Activated CD4-positive, alpha-beta T cell treated with anti-CD3 and anti-CD28 coated beads, Interleukin-2, amount 50 U/mL, for 4 hours (primary cell): ENCODE data around the gene CCDC167.

ENCODE experiments used
- DNase-seq, 2 experiments: peaks; one replicate each; pipeline ENCODE4 v3.0.0-alpha.2; 2020

The CCDC167 gene

DNA sequence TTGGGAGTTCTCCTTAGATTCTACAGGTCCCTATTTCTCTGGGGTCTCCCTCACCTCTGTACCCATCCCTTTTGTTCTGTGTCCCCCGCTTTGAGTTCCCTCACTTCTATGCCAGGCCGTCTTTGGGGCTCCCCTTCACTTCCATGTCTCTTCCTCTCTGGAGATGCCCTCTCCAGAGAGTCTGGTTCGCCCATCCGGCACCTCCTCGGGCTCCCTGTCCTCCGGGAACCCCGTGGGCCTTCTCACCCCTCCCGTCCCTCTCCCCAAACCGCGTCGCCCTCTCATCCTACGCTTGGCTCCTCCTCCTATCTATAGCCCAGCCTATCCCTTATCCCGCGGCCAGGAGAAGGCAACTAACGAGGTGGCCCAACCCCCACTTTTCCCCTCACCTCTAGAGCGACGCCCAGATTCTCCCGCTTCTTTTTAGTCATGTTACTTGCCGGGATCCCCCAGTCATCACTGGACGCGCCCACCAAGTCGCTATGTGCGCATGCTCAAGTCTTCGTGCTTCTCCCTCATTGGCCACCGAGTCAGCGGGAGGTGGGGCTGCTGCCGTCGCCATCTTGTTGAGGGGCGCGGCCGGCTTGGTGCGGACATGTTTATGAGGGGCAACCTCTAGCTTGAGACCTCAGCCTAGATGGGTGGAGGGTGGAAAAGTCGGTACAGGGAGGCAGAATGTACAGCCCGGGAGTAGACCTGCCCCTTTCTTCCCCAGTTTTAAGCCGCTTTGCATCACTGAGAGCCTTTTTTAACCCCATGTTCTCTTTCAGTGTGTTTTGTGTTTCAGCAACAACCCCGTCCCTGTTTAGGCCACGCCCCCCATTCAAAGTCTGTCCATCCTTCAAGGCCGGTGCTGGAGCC lies at the start of gene CCDC167:
CCDC167 (minus strand) TSS at position 461 of the 861 bp plus-strand sequence; CDS start at position 431, 30 bp downstream.
- peak; percentile 95 to 96 for DNase-seq

DNA sequence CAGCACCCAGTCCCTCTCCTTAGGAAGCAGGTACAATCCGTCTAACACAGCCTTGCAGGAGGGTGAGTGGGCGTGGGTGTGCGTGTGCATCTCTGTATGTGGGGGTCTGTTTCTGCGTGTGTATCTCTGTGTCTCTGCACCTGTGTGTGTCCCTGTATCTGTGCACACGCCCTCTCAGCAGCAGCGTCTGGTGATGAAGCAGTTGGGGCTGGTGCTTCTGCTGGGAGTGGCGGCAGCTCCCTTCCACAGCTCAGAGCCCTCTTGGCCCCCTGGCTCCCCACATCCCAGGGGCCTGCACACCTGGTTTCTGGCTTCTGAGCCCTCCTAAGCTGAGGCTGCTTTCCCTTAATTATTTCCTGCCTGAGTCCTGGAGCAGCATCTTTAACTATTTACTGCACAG lies 49.5 kb upstream of the CCDC167 start:
- no peak for DNase-seq

DNA sequence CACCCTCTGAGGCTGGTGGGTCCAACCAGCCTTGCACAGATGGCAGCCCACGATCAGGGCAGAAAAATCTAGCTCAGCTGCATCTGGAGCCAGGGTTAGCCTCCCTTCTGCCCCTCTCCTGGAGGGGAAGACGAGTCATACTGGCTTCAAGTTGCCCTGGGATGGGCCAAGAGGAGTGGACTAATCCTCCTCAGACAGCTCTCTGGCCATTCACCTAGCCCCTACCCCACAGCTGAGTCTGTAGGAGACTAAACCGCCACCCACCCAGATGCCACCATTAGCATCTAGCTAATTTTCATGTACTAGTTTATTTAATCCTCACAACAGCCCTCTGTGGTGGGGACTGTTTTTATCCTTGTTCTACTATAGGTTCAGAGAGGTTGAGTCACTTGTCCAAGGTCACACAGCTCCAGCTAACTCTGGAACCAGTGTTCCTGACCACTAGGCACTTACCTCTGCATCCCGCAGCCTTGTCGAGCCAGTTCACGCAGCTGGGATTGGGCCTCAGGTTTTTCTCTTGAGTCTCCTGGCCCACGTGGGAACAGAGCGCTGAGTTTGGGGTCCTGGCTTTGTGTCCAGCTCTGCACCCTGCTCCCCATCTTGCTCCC lies 48.5 kb upstream of the CCDC167 start:
- DNase-seq: no peak

DNA sequence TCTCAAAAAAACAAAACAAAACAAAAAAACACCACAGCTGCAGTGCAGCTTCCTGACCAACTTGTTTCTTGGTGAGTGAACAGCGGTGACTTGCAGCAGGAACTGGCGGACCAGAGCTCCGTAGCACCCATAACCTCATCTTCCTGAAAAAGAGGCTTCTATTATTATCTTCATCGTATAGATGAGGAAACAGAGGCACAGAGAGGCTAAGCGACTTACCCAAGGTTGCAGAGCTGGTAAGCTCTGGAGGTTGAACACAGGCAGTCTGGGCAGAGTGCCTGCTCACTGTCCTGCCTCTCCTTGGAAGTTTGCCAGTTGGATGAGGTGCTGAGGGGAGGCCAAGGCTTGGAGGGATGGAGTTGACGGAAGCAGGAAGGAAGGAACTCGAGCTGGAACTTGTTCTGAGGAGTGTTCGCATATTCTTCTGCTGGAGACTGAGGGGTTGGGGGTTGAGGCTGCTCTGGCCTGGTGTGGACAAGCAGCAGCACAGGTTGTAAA lies 47.9 kb upstream of the CCDC167 start:
- DNase-seq: no peak

DNA sequence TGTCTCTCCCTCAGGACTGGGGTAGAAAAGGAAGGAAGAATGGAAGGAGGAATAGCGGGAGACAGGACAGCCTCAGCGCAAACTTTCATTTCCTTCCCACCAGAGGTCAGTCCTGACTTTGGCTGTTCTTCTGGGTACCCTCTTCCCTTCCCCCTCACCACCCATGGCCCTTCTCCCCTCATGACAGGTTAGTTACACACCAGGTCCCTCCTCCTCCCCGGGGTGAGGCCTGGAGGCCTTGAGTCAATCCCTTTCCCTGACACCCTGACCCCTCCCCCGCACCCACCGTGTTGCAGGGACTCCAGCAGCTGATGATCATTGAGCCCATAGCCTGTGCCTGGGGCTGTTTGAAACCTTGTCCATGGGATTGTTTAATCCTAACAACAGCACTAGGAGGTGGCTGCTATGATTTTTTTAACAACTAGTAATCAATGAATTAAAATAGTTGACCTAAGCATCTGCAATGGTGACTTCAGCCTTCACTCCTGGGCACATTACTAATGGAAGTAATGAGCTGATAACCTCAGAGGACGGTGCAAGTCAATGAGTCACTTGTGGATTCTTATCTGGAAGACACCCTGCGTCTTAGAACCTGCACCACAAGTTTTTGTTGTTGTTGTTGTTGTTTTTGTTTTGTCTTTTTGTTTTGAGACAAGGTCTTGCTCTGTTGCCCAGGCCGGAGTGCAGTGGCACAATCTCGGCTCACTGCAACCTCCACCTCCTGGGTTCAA lies 46.6 kb upstream of the CCDC167 start:
- DNase-seq: no peak

DNA sequence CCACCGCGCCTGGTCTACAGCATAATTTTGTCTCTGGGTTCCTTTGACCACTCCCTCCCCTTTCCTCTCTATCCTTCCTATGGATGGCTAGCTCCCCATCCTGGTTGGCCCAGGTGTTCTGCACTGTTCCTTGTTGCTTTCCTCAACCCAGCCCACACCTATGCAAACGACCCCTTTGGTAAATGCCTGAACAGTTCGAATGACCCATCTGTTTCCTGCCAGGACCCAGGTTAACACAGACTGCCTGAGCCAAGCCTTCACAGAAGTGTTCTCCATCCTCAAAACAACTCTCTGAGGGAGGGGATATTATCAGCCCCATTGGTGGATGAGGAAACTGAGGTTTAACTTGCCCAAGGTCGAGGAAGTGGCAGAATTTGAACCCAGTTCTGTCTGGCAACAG lies 44.8 kb upstream of the CCDC167 start:
- DNase-seq: no peak

DNA sequence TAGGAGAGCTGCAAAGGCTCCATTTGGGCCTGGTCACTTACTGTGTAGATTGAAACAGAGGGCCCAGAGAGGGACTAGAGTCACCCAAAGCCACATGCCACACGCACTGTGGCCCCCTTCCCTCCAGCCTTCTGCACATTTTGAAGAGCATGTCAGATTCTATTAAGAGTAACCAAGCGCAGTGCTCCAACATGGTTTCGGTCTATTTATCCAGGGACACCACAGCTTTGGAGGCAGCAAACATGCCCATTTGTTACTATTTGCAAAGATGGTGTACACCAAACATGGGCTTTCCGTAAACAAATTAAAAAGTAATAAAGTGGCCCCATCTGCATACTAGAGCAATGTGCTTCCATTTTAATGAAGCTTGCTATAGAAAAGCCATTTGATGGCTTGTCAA lies 43.7 kb upstream of the CCDC167 start:
- DNase-seq: no peak

DNA sequence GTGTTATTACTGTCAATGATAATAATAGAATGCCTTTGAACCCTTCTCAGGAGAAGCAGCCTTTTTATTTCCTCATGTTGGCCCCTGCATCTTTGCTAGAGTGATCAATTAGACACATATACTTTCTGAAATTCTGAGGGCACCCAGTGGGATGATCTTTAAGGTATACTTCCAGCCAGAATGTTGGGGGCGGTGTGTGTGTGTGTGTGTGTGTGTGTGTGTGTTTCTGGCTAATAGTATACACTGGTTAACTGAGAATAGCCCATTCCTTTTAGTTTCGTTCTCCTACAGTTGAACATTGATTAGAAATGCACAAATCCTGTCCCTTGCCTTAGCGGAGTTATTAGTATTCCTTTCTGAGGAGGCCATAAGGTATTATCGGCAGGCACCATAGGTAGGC lies 41.7 kb upstream of the CCDC167 start:
- DNase-seq: no peak

DNA sequence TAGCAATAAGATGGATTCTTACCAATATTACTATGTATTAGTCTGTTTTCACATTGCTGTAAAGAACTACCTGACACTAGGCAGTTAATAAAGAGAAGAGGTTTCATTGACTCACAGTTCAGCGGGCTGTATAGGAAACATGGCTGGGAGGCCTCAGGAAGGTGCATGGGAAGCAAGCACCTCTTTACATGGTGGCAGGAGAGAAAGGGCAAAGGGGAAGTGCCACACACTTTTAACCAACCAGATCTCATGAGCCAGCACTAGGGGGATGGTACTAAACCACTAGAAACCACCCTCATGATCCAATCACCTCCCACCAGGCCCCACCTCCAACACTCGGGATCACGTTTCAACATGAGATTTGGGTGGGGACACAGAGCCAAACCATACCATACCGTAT lies 40.7 kb upstream of the CCDC167 start:
- no peak for DNase-seq

DNA sequence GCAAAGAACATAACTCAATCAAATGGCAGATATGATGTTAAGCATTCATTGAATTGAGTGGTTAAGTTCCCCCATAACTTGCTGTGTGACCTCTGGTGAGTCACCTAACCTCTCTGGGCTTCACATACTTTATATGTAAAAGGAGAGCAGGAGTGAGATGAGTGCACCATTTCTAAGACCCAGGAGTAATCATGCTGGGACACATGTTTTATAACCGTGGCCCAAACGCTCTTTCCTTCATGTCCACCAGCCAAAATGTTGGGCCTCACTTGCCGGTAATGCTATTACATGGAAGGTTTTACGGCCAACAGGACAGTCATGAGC lies 40.3 kb upstream of the CCDC167 start:
- DNase-seq: no peak

DNA sequence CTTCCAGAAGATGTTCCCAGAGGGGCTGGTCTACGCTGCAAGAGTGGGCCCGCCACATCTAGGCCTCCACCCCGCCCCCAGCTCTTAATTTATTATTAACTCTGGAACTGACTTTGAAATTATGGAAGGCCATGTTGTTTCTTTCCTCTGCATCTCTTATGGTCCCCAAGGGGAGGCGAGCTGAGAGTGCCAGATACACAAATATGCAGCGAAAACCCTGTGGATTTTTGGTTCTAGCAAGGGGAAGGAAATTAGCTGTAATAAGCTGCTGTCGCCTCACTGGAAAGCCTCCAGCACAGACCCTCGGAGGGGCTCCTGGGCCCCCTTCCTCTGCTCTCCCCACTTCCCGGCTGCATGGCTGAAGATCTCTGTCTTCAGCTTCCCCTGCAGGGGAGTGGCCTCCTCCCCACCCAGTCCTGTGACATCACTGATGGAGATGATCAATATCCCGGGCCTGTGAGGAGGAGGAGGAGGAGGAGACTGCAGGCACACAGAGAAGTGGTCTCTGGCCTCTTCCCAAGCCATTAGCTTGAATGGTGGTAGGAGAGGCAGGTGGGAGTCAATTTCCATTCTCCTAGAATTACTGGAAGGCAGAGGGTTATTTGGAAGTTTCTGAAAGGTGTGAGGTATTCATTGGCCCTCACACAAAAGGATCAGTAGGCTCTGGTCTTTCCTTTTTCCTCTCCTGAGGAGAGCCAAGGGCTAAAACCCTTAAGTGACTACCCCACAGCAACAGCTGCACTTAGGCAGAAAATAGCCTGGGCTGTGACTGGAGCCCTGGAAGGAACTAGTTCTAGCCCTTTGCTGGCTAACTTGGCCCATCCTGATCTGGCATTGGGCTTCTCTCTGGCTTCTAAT lies 39.7 kb upstream of the CCDC167 start:
- DNase-seq: no peak

DNA sequence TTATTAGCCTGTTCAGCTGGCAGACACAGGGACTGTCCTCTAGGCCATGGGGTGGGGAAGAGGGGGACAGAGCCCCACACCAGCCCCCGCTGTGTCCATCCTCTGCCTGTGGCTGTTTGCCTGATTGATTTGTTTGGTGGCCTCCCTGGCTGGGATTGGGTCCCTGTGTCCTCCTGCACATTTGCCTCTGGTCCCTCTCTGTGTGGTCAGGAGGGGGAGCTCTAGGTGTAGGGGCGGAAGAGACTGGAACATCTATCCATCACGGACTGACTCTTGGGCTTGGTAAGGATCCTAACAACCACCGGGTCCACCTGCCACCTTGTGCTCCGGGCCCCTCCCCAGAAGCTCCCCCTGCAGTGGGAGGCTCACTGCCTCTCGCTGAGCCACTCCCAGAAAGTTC lies 38.4 kb upstream of the CCDC167 start:
- no peak for DNase-seq

DNA sequence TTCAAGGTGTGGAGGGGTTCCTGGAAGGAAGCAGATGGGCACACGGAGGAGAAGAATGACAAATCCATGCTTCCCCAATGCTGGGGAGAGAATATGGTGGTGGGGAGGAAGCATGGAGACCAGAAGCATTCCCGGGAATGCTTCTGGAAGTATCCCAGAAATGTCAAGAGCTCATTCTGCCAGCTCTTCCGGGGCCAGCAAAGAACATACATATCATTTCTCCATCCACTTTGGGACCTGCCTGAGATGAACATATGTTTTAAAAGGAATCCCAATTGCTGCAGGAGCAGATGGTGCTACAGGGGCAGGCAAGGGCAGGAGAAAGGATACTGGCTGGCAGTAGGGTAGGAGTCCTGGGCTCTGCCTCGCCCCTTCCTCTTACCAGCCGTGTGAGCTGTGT lies 37.9 kb upstream of the CCDC167 start:
- no peak for DNase-seq

DNA sequence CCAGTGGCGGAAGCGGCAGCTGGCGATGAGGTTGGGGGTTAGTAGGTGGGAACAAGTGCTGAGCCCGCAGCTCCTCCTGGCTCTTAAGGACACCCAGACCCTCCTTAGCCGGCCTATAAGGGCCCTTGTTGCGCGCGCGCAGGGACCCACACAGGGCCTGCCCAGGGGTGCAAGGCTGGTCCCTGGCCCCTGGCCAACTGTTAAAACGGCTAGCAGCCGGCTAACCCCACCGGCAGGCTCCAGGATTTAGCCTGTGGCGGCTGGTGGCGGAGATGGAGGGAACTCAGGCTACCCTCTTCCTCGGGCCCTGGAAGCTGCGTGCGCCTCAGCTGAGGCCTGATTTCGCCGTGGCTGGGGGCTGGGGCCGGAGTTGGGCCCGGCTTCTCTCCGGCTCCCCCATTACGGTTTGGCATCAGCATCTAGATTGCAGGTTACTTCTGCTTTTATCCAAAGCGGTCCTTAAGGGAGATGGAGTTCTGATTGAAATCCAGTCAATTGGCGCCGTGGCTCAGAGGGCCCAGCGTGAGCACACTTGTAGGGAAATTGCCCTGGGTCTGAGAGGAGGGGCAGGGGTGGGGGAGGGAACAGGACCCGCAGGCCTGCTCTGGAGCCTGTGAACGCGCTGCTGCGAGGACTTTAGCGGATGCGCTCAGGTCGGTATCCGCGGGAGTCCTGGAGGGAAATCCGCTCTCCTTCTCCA lies 36.9 kb upstream of the CCDC167 start:
- DNase-seq: no peak

DNA sequence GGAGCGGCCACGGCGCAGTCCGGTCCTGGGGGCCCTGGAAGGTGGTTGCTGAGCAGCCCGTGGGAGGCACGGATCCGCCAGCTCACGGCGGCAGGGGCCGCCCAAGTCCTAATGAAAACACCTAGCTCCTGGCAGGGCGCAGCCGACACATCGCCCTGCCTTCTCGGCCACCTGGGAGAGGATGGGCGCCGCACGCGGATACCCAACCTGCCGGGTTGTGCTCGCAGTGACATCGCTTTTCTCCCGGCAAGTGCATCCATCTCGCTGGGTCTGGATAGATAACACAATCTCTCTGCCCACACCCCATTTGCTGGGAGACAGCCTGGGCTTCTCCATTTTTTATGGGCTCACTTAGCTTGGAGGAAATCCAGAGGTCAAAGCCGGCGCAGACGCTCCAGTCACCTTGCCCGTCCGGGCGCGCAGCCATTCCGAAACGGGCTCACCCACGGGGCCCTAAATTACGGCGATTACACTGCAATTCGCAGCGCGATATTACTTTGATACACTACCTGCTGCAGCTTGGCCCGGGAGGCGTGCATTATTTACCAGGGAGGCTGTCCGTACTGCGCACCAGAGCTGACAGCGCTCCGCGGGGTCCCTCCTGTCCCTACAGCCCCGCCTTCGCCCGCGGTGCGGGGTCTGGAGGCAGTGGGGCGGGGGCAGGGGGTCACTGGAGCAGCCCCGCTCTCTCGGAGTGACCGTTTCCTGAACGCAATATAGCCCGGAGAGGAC lies 36.2 kb upstream of the CCDC167 start:
- no peak for DNase-seq

DNA sequence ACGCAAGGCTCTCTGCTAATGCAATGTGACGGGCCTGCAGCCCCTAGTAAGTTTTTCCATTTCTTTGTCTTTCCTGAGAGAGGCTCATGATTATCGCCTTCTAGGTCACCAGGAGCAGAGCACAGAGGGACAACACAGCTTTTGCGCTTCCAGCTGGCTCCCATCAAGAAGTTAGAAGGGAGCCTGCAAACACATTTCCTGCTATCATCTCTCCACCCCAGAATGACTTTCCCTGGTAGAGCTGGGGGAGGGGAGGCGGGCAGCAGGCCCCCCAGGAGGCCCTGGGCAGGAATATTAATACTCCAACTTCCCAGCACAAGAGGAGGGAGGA lies 35.7 kb upstream of the CCDC167 start:
- no peak for DNase-seq

DNA sequence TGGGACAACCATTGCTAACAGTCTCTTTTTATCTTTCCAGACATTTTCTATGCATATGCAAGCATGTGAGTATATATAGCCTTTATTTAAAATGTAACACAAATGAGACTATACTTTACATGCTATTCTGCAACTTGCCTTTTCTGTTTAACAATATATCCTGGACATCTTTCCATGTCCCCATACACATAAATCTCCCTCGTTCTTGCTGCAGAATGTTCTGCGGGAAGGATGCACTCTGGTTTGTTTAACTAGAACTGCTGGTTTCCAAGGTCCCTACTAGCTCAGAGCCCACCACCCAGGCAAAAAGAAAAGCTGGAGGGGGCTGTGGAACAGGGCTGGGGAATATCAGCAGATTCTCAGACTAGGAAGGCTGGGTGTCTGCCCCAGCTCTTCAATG lies 35.2 kb upstream of the CCDC167 start:
- no peak for DNase-seq

DNA sequence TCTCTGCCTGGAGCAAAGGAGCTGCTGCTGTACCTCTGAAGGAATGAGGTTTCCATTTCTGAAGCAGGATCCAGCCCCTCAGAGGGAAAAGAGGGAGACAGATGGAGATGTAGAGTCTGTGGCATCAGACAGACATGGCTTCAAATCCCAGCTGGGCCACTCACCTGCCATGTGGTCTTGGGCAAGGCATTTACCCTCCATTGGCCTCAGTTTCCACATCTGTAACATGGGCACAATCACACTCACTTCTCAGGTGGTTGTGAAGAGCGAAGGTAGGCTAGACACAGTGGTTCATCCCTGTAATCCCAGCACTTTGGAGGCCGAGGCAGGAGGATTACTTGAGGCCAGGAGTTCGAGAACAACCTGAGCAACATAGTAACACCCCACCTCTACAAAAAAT lies 32.4 kb upstream of the CCDC167 start:
- DNase-seq: no peak

DNA sequence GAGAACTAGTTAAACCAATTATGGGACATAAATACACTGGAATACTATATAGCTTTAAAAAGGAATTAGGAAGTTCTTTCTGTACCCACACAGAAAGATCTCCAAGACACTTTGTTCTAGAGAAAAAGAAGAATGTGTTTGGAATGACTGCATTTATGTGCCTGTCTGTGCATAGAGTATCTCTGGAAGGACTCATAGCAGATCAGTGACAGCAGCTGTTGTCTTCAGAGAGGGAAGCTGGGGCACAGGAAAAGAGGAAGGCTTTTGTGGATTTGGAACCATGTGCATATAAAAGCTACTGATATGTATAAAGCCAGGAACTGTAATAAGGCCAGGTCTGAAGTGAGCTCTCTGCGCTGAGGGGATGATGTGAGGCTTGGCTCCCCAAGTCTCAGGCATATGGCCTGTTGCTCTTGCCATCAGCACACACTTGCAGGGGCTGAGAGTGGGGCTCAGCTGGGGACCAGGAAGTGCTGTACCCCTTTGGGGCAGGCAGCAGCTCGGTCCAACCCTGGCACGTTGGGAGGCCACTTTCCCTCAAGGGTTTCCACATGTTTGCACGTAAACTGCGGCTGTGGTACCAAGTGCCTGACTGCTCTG lies 31.8 kb upstream of the CCDC167 start:
- DNase-seq: no peak

DNA sequence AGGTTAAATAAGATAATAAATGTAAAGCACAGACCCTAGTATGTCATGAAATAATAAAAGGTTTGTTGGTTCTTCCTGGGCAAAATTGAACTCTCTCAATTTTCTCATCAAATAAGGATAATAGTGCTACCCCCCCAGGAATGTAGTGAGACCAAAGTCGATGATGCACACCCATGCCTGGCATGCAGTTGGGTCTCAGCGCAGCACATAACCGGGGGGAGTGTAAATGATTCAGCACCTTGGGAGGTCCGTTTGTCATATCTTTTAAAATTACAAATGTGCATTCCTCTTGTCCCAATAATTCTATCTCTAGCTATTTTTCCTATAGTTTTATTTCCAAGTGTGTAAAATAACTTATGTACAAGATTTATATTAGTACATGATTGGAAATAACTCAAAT lies 31.3 kb upstream of the CCDC167 start:
- no peak for DNase-seq

DNA sequence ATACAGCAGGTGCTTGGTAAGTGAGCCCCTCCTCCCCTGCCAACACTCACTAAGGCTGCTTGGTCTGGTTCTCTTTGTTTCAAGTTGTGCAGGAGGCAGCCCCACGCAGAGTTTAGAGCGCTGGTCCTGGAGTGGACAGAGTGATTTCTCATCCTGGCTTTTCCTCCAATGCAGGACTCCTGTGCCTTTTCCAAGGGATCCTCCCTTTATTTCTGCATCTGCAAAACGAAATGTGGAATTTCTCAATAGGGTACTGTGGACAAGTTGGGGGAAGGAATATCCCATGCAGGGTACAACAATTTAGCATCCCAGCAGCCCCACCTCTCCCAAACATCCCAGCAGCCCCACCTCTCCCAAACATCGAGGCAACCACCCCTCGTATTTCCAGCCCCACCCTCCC lies 30.6 kb upstream of the CCDC167 start:
- DNase-seq: no peak
